Hepatocyte (in vitro differentiated cells): ENCODE measurements around the gene SIRPG.

Source experiments
- CTCF ChIP-seq: fragments of 200-600 bp; sonication (generic); IDR thresholded peaks from 2 replicates; pipeline ENCODE4 v1.5.1; 2016; ENCODE audit warnings: antibody characterized with exemption, mild to moderate bottlenecking; ENCODE audit not compliant: poor library complexity
- EZH2 ChIP-seq: fragments of 200-600 bp; sonication (generic); IDR thresholded peaks from 2 replicates; pipeline ENCODE4 v1.6.1; 2016; ENCODE audit warnings: antibody characterized with exemption, mild to moderate bottlenecking, borderline replicate concordance
- EZH2phosphoT487 ChIP-seq: fragments of 200-600 bp; sonication (generic); IDR thresholded peaks from one replicate; pipeline ENCODE4 v1.6.1; 2018; ENCODE audit warnings: antibody characterized with exemption, mild to moderate bottlenecking, low read depth, moderate library complexity; ENCODE audit not compliant: unreplicated experiment, severe bottlenecking

- TF ChIP-seq EZH2: no peak
- TF ChIP-seq CTCF: no peak
- TF ChIP-seq EZH2phosphoT487: no peak
Observed at GRCh38 chr20:1619861-1620444, 37.6 kb downstream of the SIRPG start, which contains the start of gene SIRPB1.
